Common myeloid progenitor, CD34-positive (primary cell): ENCODE measurements around the gene CYFIP2.

Source experiments
- CTCF ChIA-PET: fragments of 350-600 bp; sonication (Branson Sonifier 250); formaldehyde crosslinking; loops from one replicate; lab custom pipeline; 2021; ENCODE audit warnings: antibody characterized with exemption; lab: Charles Lee
- POLR2A ChIA-PET: fragments of 350-600 bp; sonication (Branson Sonifier 250); formaldehyde crosslinking; loops from one replicate; lab custom pipeline; 2021; ENCODE audit warnings: antibody characterized with exemption; lab: Charles Lee
- DNase-seq, 3 donors: peaks; one replicate each; pipeline versions ENCODE4 v3.0.0 to v3.0.0-alpha.2; 2013
- H3K27ac ChIP-seq, 2 experiments: 1 replicate in 1 of 2; 2 replicates in 1 of 2; pipeline ENCODE4 v1.7.0; 2013; ENCODE audit warnings: inconsistent platforms in 2 of 2, low read length in 2 of 2, mild to moderate bottlenecking in 2 of 2, low read depth in 1 of 2, moderate library complexity in 1 of 2; ENCODE audit not compliant: severe bottlenecking in 2 of 2, insufficient read depth in 1 of 2, poor library complexity in 1 of 2
- H3K27me3 ChIP-seq, 5 experiments: replicated peaks in 2 of 5; 1 replicate in 3 of 5; 2 replicates in 2 of 5; pipeline versions ENCODE4 v1.6.1 to v1.7.0; 2013; ENCODE audit warnings: low read length in 4 of 5, mild to moderate bottlenecking in 2 of 5, moderate library complexity in 2 of 5, inconsistent platforms in 1 of 5; ENCODE audit not compliant: insufficient read depth in 5 of 5, control insufficient read depth in 4 of 5
- H3K36me3 ChIP-seq, 4 experiments: 1 replicate in 2 of 4; 2 replicates in 2 of 4; pipeline versions ENCODE4 v1.6.1 to v1.7.0; 2013; ENCODE audit warnings: low read length in 3 of 4, control low read depth in 1 of 4, mild to moderate bottlenecking in 1 of 4; ENCODE audit not compliant: control insufficient read depth in 4 of 4, insufficient read depth in 4 of 4
- H3K4me1 ChIP-seq, 4 experiments: 1 replicate in 3 of 4; 2 replicates in 1 of 4; pipeline versions ENCODE4 v1.6.1 to v1.7.1; 2013; ENCODE audit warnings: low read length in 3 of 4, mild to moderate bottlenecking in 3 of 4, control low read depth in 1 of 4, inconsistent platforms in 1 of 4, moderate library complexity in 1 of 4; ENCODE audit not compliant: control insufficient read depth in 4 of 4, insufficient read depth in 4 of 4; ENCODE audit errors: control extremely low read depth in 1 of 4
- H3K4me3 ChIP-seq, 7 experiments: 1 replicate in 4 of 7; 2 replicates in 3 of 7; pipeline versions ENCODE4 v1.5.1 to v1.7.0; 2013; ENCODE audit warnings: mild to moderate bottlenecking in 7 of 7, low read length in 6 of 7, moderate library complexity in 6 of 7, inconsistent platforms in 2 of 7, low read depth in 2 of 7, control low read depth in 1 of 7; ENCODE audit not compliant: insufficient read depth in 4 of 7, control insufficient read depth in 1 of 7; ENCODE audit errors: extremely low read depth in 1 of 7
- H3K9me3 ChIP-seq, 5 experiments: 1 replicate in 4 of 5; 2 replicates in 1 of 5; pipeline versions ENCODE4 v1.6.1 to v1.7.1; 2013; ENCODE audit warnings: low read length in 4 of 5, mild to moderate bottlenecking in 2 of 5, inconsistent platforms in 1 of 5, low read depth in 1 of 5, moderate library complexity in 1 of 5; ENCODE audit not compliant: control insufficient read depth in 4 of 5, insufficient read depth in 2 of 5; ENCODE audit errors: control extremely low read depth in 1 of 5
- WGBS: methylation state at CpG from one replicate; pipeline ENCODE4 v1.1.5; 2013; ENCODE audit not compliant: insufficient coverage; 5-methylcytosine and 5-hydroxymethylcytosine counted together

The CYFIP2 gene

GRCh38 chr5:157275403-157275802, 9.5 kb downstream of the CYFIP2 start:
- Histone ChIP-seq H3K36me3 (peaks cover 0 to 20% (median under 1%) of the 10 kb centered on the region in 4 experiments), H3K27me3 (no peaks in the 10 kb centered on the region), H3K27ac (no peak overlapping the region), H3K9me3 (peaks cover 0 to 4% (median 0%) of the 10 kb centered on the region in 5 experiments), H3K4me1 (peaks cover 24 to 56% (median 45%) of the 10 kb centered on the region in 4 experiments), H3K4me3 (no peak overlapping the region)
- WGBS, result no CpG with 5 or more reads among the region's 1 CpG
- POLR2A ChIA-PET, result no interaction called here
- no peak for DNase-seq
- CTCF ChIA-PET, result no interaction called here

DNA sequence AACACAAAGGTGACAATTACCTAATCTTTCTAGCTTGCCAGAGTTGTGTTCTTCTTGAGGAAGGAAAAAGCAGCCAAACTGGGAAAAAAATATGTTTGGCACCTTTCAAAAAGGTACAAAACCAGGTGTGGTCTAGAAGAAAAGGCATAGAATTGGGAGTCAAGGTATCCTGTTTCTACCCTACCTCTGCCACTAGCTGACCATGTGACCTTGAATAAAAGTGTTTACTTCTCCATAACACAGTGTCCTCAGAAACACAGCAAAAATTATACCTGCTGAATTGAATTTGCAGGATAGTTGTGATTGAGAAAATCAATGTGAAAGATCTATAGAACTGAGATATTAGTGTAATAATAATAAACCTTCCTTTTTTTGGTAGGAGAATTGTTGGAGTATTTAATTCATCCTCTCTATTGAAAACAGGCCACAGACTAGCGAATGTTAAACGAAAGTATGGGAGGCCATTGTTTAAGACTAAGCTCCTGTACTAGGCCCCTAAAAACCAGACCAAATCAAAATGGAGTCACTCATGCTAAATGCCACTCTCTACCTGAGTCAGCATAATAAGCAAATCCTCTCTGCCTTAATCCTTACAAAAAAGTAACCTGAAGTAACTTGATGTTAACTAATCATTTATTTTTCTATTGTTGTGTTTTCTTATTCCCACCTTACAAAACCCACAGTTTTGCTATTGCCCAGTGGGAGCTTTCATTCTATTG, 12.6 kb downstream of the CYFIP2 start:
- ChIA-PET CTCF (interaction anchor here (1.0 to 1.7 kb wide), 3 partner anchors 11 to 25 kb away, joined by 3 to 8 read pairs (median 4); no protein-coding TSS in a partner anchor), POLR2A (no interaction called here)
- DNase-seq, result no peak
- WGBS, result 100% methylated on average over 2 of the region's 2 CpGs
- Histone ChIP-seq H3K27me3 (no peaks in the 10 kb centered on the region), H3K4me3 (no peak overlapping the region), H3K4me1 (peaks cover 7 to 45% (median 31%) of the 10 kb centered on the region in 4 experiments), H3K27ac (no peak overlapping the region), H3K36me3 (peaks cover 0 to 13% (median 4%) of the 10 kb centered on the region in 4 experiments), H3K9me3 (peaks cover 0 to 4% (median 0%) of the 10 kb centered on the region in 5 experiments)

- ChIA-PET CTCF (interaction anchor here (1.0 to 1.7 kb wide), 4 partner anchors 9 to 33 kb away, joined by 3 to 8 read pairs (median 3); no protein-coding TSS in a partner anchor), POLR2A (no interaction called here)
- Histone ChIP-seq H3K4me3 (no peak overlapping the region), H3K9me3 (no peaks in the 10 kb centered on the region), H3K4me1 (peaks cover 10 to 51% (median 34%) of the 10 kb centered on the region in 4 experiments), H3K36me3 (peaks cover 0 to 10% (median 3%) of the 10 kb centered on the region in 4 experiments), H3K27ac (no peak overlapping the region), H3K27me3 (no peaks in the 10 kb centered on the region)
- WGBS, result 0% methylated on average over 1 of the region's 7 CpGs
- DNase-seq, result no peak
These were observed 13.8 kb downstream of the CYFIP2 start for GRCh38 chr5:157279605-157280239.

- H3K27ac ChIP-seq, result no peak overlapping the region
- POLR2A ChIA-PET, result interaction anchor here (1.1 kb wide), 1 partner anchor 22 kb away, joined by 6 read pairs; no protein-coding TSS in a partner anchor
- H3K4me3 ChIP-seq, result no peak overlapping the region
- peaks cover 7 to 22% (median 12%) of the 10 kb centered on the region in 4 experiments for H3K36me3 ChIP-seq
- no peaks in the 10 kb centered on the region for H3K9me3 ChIP-seq
- peaks cover 10 to 51% (median 34%) of the 10 kb centered on the region in 4 experiments for H3K4me1 ChIP-seq
- no peak for DNase-seq
- H3K27me3 ChIP-seq, result no peaks in the 10 kb centered on the region
- WGBS, result no CpG with 5 or more reads among the region's 3 CpGs
- CTCF ChIA-PET, result interaction anchor here (1.0 to 1.5 kb wide), 5 partner anchors 8 to 26 kb away, joined by 3 to 6 read pairs (median 3); no protein-coding TSS in a partner anchor
These were observed 15.0 kb downstream of the CYFIP2 start for GRCh38 chr5:157280927-157281326.

DNA sequence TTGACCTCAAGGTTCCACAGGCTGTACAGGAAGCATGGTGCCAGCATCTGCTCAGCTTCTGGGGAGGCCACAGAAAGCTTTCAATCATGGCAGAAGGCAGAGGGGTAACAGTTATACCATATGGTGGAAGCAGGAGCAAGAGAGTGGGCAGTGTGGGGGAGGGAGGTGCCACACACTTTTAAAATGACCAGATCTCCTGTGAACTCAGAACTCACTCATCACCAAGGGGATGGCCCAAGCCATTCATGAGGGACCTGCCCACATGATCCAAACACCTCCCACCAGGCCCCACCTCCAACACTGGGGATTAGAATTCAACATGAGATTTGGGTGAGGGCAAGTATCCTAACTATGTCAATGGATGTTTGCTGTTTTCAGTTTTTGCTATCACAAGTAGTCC, 16.2 kb downstream of the CYFIP2 start:
- POLR2A ChIA-PET, result no interaction called here

DNA sequence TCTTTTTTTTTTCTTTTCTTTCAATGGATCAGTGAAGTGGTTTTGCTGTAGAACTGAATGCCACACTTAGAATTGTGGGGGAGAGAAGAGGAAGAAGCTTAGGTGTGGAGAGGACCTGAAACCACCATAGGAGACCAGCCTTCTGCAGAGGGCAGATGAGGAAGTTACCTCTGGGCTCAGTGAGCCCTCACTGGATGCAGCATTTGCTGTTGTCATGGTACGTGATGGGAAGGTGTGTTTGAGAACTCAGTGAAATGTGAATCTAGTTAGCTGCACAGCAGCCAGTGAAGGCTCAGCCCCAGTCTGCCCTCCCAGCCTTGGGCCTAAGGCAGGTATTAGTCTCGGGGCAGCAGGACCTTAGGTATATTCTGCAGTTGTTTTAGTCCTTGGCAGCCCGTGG, 17.5 kb downstream of the CYFIP2 start:
- Histone ChIP-seq H3K4me1 (peaks cover 4 to 40% (median 30%) of the 10 kb centered on the region in 4 experiments), H3K27ac (no peak overlapping the region), H3K36me3 (peaks cover 19 to 35% (median 28%) of the 10 kb centered on the region in 4 experiments), H3K9me3 (no peaks in the 10 kb centered on the region), H3K27me3 (no peaks in the 10 kb centered on the region), H3K4me3 (no peak overlapping the region)
- CTCF ChIA-PET, result interaction anchor here (1.0 to 1.5 kb wide), 6 partner anchors 10 to 107 kb away, joined by 3 to 5 read pairs (median 4); no protein-coding TSS in a partner anchor
- POLR2A ChIA-PET, result no interaction called here
- 43% methylated on average over 2 of the region's 3 CpGs for WGBS
- peak; percentile 34 to 84 (median 75) for DNase-seq

More for the DNA sequence above, 16.2 kb downstream of the CYFIP2 start:
- no peak for DNase-seq
- CTCF ChIA-PET, result interaction anchor here (1.2 to 1.5 kb wide), 3 partner anchors 10 to 25 kb away, joined by 3 to 6 read pairs (median 5); no protein-coding TSS in a partner anchor
- no peak overlapping the region for H3K27ac ChIP-seq
- H3K36me3 ChIP-seq, result peaks cover 13 to 26% (median 18%) of the 10 kb centered on the region in 4 experiments
- H3K4me3 ChIP-seq, result no peak overlapping the region
- peaks cover 10 to 50% (median 34%) of the 10 kb centered on the region in 4 experiments for H3K4me1 ChIP-seq
- H3K27me3 ChIP-seq, result no peaks in the 10 kb centered on the region
- H3K9me3 ChIP-seq, result no peaks in the 10 kb centered on the region
